ACC112 (cell line): ENCODE data around the gene ARSH.
"Not testable (repeated sequence)": the region's sequence is repeated elsewhere in the genome, so short reads cannot be mapped to it uniquely, and the experiment has no call there.

Experiments
- H2AFZ ChIP-seq: fragments of 200-600 bp; sonication (generic); one replicate; pipeline ENCODE4 v1.6.0; 2017; ENCODE audit warnings: antibody characterized with exemption, low read length; ENCODE audit not compliant: unreplicated experiment
- H3K27ac ChIP-seq: fragments of 200-600 bp; sonication (generic); 2 replicates; pipeline ENCODE4 v1.5.1; 2014; ENCODE audit warnings: low read depth, mild to moderate bottlenecking, antibody characterized with exemption, low read length, moderate library complexity
- H3K27me3 ChIP-seq: fragments of 200-600 bp; sonication (generic); 2 replicates; pipeline ENCODE4 v1.6.1; 2014; ENCODE audit warnings: mild to moderate bottlenecking, antibody characterized with exemption, low read length, moderate library complexity, mixed read lengths; ENCODE audit not compliant: insufficient read depth
- H3K36me3 ChIP-seq: fragments of 200-600 bp; sonication (generic); 2 replicates; pipeline ENCODE4 v1.6.1; 2016; ENCODE audit warnings: mild to moderate bottlenecking, antibody characterized with exemption, low read length, moderate library complexity, mixed read lengths; ENCODE audit not compliant: insufficient read depth
- H3K4me1 ChIP-seq: fragments of 200-600 bp; sonication (generic); one replicate; pipeline ENCODE4 v1.6.1; 2016; ENCODE audit warnings: low read length, mixed read lengths; ENCODE audit not compliant: insufficient read depth, unreplicated experiment, control insufficient read depth
- H3K4me3 ChIP-seq: fragments of 200-600 bp; sonication (generic); 2 replicates; pipeline ENCODE4 v1.5.1; 2014; ENCODE audit warnings: mild to moderate bottlenecking, low read depth, low read length
- H3K79me2 ChIP-seq: fragments of 200-600 bp; sonication (generic); one replicate; pipeline ENCODE4 v1.6.0; 2016; ENCODE audit warnings: low read length; ENCODE audit not compliant: control insufficient read depth, unreplicated experiment, insufficient read depth

Gene ARSH

GRCh38 chrX:3006495-3006894, at the start of gene ARSH:
TSS of gene ARSH (plus strand) at chrX:3006546. CDS start at chrX:3006613, 67 bp downstream.
- H2AFZ ChIP-seq = no peak within 1 kb of the TSS
- H3K36me3 ChIP-seq = no peaks in the 10 kb centered on the region
- H3K27ac ChIP-seq = no peak within 1 kb of the TSS
- no peak within 1 kb of the TSS for H3K4me3 ChIP-seq
- H3K4me1 ChIP-seq = no peaks in the 10 kb centered on the region
- H3K79me2 ChIP-seq = no peaks in the 10 kb centered on the region
- no peaks in the 10 kb centered on the region for H3K27me3 ChIP-seq

GRCh38 chrX:2958199-2958598, 48.1 kb upstream of the ARSH start:
- no peaks in the 10 kb centered on the region for H3K79me2 ChIP-seq
- H3K36me3 ChIP-seq = no peaks in the 10 kb centered on the region
- peaks cover 3% of the 10 kb centered on the region for H3K4me1 ChIP-seq
- no peak overlapping the region for H2AFZ ChIP-seq
- H3K27me3 ChIP-seq = no peaks in the 10 kb centered on the region
- no peak overlapping the region for H3K27ac ChIP-seq
- H3K4me3 ChIP-seq = no peak overlapping the region

GRCh38 chrX:2960861-2961515, 45.4 kb upstream of the ARSH start:
- H3K36me3 ChIP-seq = no peaks in the 10 kb centered on the region
- no peak overlapping the region for H3K4me3 ChIP-seq
- no peaks in the 10 kb centered on the region for H3K79me2 ChIP-seq
- no peak overlapping the region for H2AFZ ChIP-seq
- peaks cover 16% of the 10 kb centered on the region for H3K4me1 ChIP-seq
- no peaks in the 10 kb centered on the region for H3K27me3 ChIP-seq
- H3K27ac ChIP-seq = no peak overlapping the region

DNA sequence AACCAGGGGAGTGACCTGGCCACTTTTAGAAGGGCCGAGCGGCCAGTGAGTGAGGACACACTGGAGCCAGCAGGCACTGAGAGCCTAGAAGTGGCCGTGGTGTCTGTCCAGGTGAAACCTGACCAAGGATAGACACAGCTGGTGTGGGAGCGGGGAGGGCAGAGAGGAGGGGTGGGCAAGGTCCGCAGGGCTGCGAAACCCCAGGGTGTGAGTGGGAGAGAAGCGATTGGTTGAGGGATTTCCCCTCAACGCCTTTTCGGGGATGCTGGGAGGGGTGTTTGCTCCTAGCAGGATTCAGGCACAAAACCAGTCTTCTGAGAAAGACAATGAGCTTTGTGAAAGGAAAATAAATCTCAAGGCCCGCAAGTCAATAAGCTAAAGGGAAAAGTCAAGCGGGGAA, 44.0 kb upstream of the ARSH start:
- Histone ChIP-seq H2AFZ (no peak overlapping the region), H3K27ac (no peak overlapping the region), H3K4me3 (no peak overlapping the region), H3K36me3 (no peaks in the 10 kb centered on the region), H3K27me3 (no peaks in the 10 kb centered on the region), H3K79me2 (no peaks in the 10 kb centered on the region), H3K4me1 (peaks cover 20% of the 10 kb centered on the region)

DNA sequence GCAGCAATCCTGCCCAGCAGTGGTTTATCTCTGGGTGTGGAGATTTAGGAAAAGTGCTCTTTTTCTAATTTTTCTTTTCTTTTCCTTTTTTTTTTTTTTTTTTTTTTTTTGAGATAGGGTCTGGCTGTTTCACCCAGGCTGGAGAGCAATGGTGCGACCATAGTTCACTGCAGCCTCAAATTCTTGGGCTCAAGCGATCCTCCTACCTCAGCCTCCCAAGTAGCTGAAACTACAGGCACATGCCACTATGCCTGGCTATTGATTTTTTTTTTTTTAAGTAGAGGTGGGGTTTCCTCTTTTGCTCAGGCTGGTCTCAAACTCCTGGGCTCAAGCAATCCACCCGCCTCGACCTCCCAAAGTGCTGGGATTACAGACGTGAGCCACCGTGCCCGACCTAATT, 42.9 kb upstream of the ARSH start:
- H3K36me3 ChIP-seq, H3K27me3 ChIP-seq, H2AFZ ChIP-seq, H3K79me2 ChIP-seq, H3K4me3 ChIP-seq: not testable (repeated sequence)
- peaks cover 20% of the 10 kb centered on the region for H3K4me1 ChIP-seq
- H3K27ac ChIP-seq = peak overlapping the region; percentile 96

DNA sequence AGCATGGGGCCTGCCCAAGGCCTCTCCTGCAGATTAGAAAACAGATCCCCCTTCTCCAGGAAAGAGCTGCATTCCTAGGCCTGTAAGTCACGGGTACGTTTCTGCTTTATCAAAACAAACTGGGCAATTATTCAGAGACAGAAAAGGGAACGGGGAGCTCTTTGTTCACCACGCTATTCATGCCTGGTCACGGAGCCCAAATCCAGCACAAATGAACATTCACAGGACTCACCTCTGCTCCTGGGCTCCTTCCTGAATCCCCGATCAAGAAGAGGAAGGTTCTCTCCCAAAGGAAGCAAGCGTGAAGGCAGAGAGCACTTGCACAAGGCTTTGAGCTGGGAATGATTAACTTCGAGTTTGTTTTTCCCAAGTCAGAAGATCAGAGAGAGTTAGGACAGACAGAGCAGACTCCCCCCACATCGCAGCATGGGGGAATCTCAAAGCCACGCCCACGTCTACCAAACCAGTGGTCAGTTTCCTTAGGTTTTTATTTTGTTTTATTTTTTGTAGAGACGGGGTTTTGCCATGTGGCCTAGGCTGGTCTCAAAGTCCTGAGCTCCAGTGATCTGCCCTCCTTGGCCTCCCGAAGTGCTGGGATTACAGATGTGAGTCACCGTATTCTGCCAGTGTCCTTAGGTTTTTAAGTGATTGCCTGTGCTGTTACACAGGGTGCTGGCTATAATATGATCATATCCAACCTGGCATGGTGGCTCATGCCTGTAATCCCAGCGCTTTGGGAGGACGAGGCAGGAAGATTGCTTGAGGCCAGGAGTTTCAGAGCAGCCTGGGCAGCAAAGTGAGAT, 42.2 kb upstream of the ARSH start:
- H3K4me3 ChIP-seq = peak overlapping the region; percentile 60
- H3K27me3 ChIP-seq = not testable (repeated sequence)

DNA sequence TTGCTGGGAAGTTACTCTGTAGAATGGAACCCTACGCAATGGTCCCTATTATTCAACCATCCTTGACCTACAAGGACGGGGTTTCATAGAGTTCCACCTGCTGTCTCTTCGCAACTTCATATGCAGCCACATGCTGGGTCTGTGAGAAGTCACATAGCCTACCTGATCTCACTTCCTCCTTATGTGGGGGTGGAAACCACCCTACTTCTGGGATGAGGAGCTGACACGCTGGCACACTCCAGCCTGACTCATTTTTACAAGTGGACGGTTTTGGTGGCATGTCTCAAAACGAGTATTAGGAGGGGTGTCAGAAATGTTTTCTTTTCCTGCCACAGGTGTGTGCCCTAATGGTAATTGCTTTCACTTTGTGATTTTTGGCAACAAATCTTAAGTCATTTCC, 40.4 kb upstream of the ARSH start:
- H3K27ac ChIP-seq = no peak overlapping the region
- no peak overlapping the region for H3K4me3 ChIP-seq
- H2AFZ ChIP-seq = peak overlapping the region; percentile 25
- peaks cover 20% of the 10 kb centered on the region for H3K4me1 ChIP-seq
- H3K79me2 ChIP-seq = no peaks in the 10 kb centered on the region
- no peaks in the 10 kb centered on the region for H3K36me3 ChIP-seq
- H3K27me3 ChIP-seq = no peaks in the 10 kb centered on the region; the same call in 1 of the 2 replicates

More for the DNA sequence above, 42.2 kb upstream of the ARSH start:
- not testable (repeated sequence) for H3K79me2 ChIP-seq, H3K36me3 ChIP-seq
- peak overlapping the region; percentile 96 for H3K27ac ChIP-seq
- peaks cover 20% of the 10 kb centered on the region for H3K4me1 ChIP-seq
- peak overlapping the region; percentile 86 for H2AFZ ChIP-seq

DNA sequence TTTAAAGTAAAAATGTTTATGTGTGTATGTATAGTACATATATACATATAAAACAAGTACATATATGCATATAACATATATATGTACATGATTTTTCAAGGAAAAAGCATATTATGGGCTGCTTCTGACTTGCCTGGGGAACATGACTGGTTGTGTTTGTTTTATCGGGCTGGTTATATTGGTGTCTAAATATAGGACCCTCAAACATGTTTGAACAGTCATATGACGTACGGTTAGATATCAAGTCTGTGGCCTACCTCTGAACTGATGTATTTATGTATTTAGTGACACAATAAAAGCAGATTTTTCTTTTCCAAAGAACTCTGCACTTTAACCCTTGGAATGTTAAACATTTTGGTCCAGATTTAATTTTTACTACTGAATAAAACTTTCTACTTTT, 39.3 kb upstream of the ARSH start:
- H3K36me3 ChIP-seq = no peaks in the 10 kb centered on the region
- H3K4me1 ChIP-seq = peaks cover 20% of the 10 kb centered on the region
- no peaks in the 10 kb centered on the region; the same call in 1 of the 2 replicates for H3K27me3 ChIP-seq
- H2AFZ ChIP-seq = no peak overlapping the region
- H3K4me3 ChIP-seq = peak overlapping the region; percentile 21
- no peaks in the 10 kb centered on the region for H3K79me2 ChIP-seq
- no peak overlapping the region for H3K27ac ChIP-seq

DNA sequence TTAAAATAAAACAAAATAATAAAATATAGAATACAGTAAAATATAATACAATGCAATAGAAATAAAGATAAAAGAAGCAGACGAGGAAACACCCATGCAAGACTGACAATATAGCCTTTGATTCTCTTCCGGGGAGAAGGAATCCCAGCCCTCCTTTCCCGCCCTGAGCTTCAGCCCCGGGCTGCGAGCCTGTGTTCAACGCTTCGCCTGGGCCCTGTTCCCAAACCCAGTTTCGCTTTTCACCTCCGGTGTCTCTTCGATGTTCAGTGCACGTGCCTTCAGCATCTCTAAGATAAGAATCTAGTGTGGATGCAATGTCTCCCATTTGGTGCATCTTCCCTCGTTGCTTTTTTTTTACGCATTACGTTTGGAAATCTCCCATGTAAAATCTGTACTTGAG, 38.8 kb upstream of the ARSH start:
- Histone ChIP-seq H3K27ac (no peak overlapping the region), H3K79me2 (no peaks in the 10 kb centered on the region), H2AFZ (peak overlapping the region; percentile 77), H3K27me3 (no peaks in the 10 kb centered on the region; the same call in 1 of the 2 replicates), H3K4me1 (peaks cover 20% of the 10 kb centered on the region), H3K36me3 (no peaks in the 10 kb centered on the region), H3K4me3 (peak overlapping the region; percentile 83)

DNA sequence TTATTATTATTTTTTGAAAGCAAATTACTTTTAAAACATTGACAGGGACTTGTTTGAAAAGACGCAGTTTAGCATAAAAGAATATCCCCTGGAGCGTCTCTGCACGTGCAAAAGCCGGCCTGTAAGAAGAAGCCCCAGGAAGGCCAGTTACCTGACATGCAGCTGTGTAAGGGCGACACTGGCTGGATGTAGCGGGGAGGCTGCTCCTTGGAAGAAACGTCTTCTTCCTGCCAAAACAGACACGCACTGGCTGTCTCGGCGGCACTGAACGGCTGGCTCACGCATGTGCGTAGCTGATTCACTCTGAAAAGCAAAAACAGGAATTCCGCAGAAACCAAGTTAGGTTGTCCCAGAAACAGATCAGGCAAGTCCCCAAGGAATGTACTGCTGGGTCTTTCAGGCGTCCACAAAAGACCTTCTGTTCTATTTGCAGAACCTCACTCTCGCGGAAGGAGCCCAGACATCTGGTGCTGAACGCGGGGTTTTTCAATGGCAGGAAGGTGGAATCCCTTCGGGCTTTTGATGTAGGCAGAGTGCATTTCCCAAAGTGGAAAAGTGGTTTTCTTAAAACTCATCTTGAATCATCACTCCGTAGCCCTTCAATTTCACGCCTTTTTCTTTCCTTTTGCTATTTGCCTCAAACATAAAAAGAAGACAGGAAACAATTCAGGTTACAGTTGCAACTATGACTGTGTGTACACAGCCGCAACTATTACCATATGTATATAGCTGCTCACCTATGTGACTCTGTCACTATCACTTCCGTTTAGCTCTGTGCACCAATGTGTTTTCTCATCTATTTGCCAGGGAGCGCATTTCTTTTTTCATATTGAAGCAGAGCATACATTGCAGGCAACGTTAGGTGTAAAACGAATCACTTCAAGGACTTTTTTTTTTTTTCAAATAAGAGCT, 38.1 kb upstream of the ARSH start:
- Histone ChIP-seq H3K4me3 (peak overlapping the region; percentile 83), H3K4me1 (peaks cover 17% of the 10 kb centered on the region), H3K27ac (no peak overlapping the region), H3K36me3 (no peaks in the 10 kb centered on the region), H3K27me3 (no peaks in the 10 kb centered on the region; the same call in 1 of the 2 replicates), H2AFZ (peak overlapping the region; percentile 77), H3K79me2 (no peaks in the 10 kb centered on the region)
